Epithelial cell of proximal tubule (primary cell): ENCODE data around the gene CDH23. TPM values are rescaled to one million over a fixed set of nuclear protein-coding genes. Genes with fewer than 3 reads are reported as not detected.

ENCODE experiments used
- DNase-seq: peaks from one replicate; pipeline ENCODE4 v3.0.0-alpha.2; 2011; ENCODE audit warnings: low read depth
- H3K4me3 ChIP-seq: 2 replicates; pipeline ENCODE4 v1.5.1; 2011; ENCODE audit warnings: low read depth, mild to moderate bottlenecking, low read length
- total RNA-seq: library from RNA; depleted of rRNA; stranded (reverse); fragments of >200 nt; gene quantifications from 2 replicates; pipeline ENCODE4 v1.2.3, GENCODE V29; 2015
- TF ChIP-seq, protein P1 (sequence below): conservative IDR thresholded peaks from 2 replicates; pipeline ENCODE4 v1.5.1; 2012; ENCODE audit warnings: low read depth, mild to moderate bottlenecking, low read length

Gene CDH23
- total RNA-seq, 1 donor from 2014 or later = under 0.01 TPM

DNA sequence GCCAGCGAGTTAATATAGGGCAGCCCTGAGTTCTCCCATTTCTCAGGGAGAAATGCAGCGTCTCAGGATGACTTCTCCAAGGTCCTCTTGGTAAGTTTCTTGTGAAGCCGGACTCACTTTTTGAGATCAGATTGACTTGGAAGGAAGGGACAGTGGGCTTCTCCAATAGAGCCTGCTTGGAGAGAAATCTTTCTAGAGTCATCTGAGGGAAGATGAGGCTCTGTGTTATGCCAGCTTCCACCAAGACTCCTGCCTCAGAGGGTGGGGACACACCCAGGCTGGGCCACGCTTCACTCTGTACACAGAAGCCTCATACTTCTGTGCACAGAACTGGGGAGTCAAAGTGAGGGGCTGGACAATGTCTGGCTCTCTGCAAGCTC is 317.3 kb downstream of the CDH23 start:
- TF ChIP-seq, protein P1, sequence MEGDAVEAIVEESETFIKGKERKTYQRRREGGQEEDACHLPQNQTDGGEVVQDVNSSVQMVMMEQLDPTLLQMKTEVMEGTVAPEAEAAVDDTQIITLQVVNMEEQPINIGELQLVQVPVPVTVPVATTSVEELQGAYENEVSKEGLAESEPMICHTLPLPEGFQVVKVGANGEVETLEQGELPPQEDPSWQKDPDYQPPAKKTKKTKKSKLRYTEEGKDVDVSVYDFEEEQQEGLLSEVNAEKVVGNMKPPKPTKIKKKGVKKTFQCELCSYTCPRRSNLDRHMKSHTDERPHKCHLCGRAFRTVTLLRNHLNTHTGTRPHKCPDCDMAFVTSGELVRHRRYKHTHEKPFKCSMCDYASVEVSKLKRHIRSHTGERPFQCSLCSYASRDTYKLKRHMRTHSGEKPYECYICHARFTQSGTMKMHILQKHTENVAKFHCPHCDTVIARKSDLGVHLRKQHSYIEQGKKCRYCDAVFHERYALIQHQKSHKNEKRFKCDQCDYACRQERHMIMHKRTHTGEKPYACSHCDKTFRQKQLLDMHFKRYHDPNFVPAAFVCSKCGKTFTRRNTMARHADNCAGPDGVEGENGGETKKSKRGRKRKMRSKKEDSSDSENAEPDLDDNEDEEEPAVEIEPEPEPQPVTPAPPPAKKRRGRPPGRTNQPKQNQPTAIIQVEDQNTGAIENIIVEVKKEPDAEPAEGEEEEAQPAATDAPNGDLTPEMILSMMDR = no peak
- no peak for DNase-seq
- H3K4me3 ChIP-seq = no peak overlapping the region

- TF ChIP-seq, protein P1 = no peak
- no peak overlapping the region for H3K4me3 ChIP-seq
- no peak for DNase-seq
Observed at GRCh38 chr10:71714592-71714991, 317.9 kb downstream of the CDH23 start.

- TF ChIP-seq, protein P1 = no peak
- DNase-seq = no peak
- H3K4me3 ChIP-seq = no peak overlapping the region
Observed at GRCh38 chr10:71715026-71715425, 318.3 kb downstream of the CDH23 start.

GRCh38 chr10:71715860-71716259 is 319.1 kb downstream of the CDH23 start:
- DNase-seq = no peak
- TF ChIP-seq, protein P1 = no peak
- H3K4me3 ChIP-seq = no peak overlapping the region

DNA sequence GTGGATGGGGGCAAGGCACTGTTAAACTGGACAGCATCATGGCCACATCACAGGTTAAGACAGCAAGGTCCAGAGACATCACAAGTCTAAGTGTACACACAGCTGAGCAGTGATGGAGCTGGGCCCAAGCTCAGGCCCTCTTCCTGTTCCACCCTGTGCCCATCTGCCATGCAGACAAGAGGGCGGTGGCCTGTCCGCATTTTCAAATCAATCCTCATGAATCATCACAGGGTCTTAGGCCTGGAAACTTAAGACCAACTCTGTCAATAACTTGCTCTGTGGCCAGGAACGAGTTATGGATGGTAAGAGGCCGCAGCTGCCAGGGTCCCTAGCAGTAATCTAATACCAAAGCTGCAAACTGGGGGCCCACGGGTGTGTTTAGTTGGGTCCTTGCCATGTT is 319.7 kb downstream of the CDH23 start:
- no peak overlapping the region for H3K4me3 ChIP-seq
- TF ChIP-seq, protein P1 = no peak
- DNase-seq = no peak

DNA sequence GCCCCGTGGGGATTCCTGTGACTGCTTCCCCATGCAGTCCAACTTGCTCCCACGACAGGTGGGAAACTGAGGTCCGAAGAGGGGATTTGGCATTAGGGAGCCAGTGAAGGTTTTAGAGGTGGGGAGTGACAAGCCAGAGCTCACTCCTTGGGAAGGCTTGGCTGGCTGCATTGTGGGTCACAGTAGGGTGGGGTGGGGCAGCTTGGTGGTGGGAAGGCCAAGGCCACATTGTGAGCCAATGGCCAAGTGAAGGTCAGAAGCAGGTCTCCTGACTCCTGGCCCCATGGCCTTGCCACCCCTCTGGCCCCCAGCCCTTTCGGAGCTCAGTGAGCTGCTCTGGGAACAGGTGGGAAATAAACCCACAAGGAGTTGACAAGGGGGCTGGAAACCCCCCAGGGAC is 320.3 kb downstream of the CDH23 start:
- TF ChIP-seq, protein P1 = no peak
- no peak for DNase-seq

DNA sequence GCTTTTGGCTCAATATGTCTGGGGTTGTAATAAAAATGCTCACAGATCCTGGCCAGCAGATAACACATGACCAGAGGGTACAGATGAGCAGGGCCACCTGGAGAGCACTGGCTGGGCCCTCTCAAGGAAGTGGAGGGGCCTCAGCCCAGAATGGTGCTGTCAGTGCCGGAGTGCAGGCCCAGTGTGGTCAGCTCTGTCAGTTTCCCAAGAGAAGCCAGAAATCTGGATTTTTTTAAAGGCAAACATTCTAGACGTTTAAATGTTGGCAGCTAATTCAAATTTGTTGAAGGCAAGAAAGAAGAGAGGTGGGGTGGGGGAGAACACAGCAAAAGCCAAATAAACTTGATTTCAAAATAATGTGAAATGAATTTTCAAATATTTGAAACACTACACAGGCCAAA is 320.8 kb downstream of the CDH23 start:
- TF ChIP-seq, protein P1 = no peak
- DNase-seq = no peak

More for the DNA sequence above, 320.3 kb downstream of the CDH23 start:
- no peak overlapping the region for H3K4me3 ChIP-seq

More for the DNA sequence above, 320.8 kb downstream of the CDH23 start:
- no peak overlapping the region for H3K4me3 ChIP-seq
